WTC11 (cell line): ENCODE results near the gene TBC1D23. TPM values are rescaled to one million over a fixed set of nuclear protein-coding genes. Genes with fewer than 3 reads are reported as not detected.

Source experiments
- ATAC-seq: fragments of 200-7000 bp; cut with Tn5 transposase; 2 replicates; pipeline ENCODE4 v1.10.0; 2021; ENCODE audit warnings: mild to moderate bottlenecking, moderate library complexity
- CTCF ChIA-PET: fragments of 300-600 bp; sonication (Branson Sonifier 250); formaldehyde crosslinking; loops from one replicate; lab custom pipeline; 2021; ENCODE audit warnings: antibody characterized with exemption; lab: Charles Lee
- POLR2A ChIA-PET: fragments of 350-600 bp; sonication (Branson Sonifier 250); formaldehyde crosslinking; loops from one replicate; lab custom pipeline; 2021; ENCODE audit warnings: antibody characterized with exemption; lab: Charles Lee
- DNase-seq: peaks from one replicate; pipeline ENCODE4 v3.0.0; 2021; ENCODE audit warnings: low spot score
- H3K27ac Mint-ChIP-seq: 2 replicates; pipeline ENCODE4 v1.8.0; 2021; ENCODE audit warnings: mixed read lengths
- H3K27me3 Mint-ChIP-seq: 2 replicates; pipeline ENCODE4 v1.8.0; 2021; ENCODE audit warnings: low read depth, mild to moderate bottlenecking, moderate library complexity, mixed read lengths
- H3K36me3 Mint-ChIP-seq: 2 replicates; pipeline ENCODE4 v1.8.0; 2021; ENCODE audit warnings: mixed read lengths
- H3K4me1 Mint-ChIP-seq: 2 replicates; pipeline ENCODE4 v1.8.0; 2022; ENCODE audit warnings: mixed read lengths
- H3K4me3 Mint-ChIP-seq: 2 replicates; pipeline ENCODE4 v1.8.0; 2021; ENCODE audit warnings: mild to moderate bottlenecking, moderate library complexity, mixed read lengths
- H3K9me3 Mint-ChIP-seq: 2 replicates; pipeline ENCODE4 v1.8.0; 2021; ENCODE audit warnings: mixed read lengths
- CTCF ChIP-seq: fragments of 200-600 bp; IDR thresholded peaks from 2 replicates; pipeline ENCODE4 v1.8.0; 2022; ENCODE audit warnings: antibody characterized with exemption
- ETV6 ChIP-seq: sonication (generic); formaldehyde crosslinking; IDR thresholded peaks from 2 replicates; pipeline ENCODE4 v1.8.1; 2022; ENCODE audit warnings: mild to moderate bottlenecking, missing genetic modification reagents
- FOXJ3 ChIP-seq: sonication (generic); formaldehyde crosslinking; IDR thresholded peaks from 2 replicates; pipeline ENCODE4 v1.9.0; 2021; ENCODE audit warnings: missing genetic modification reagents, mild to moderate bottlenecking, borderline replicate concordance
- FOXK1 ChIP-seq: sonication (generic); formaldehyde crosslinking; IDR thresholded peaks from 2 replicates; pipeline ENCODE4 v1.8.0; 2022; ENCODE audit warnings: mild to moderate bottlenecking, moderate library complexity, missing genetic modification reagents
- GABPB1 ChIP-seq: sonication (generic); formaldehyde crosslinking; IDR thresholded peaks from 2 replicates; pipeline ENCODE4 v1.8.1; 2023; ENCODE audit warnings: mild to moderate bottlenecking, missing genetic modification reagents
- GTF2I ChIP-seq: fragments of 250-450 bp; sonication (Bioruptor Pico); conservative IDR thresholded peaks from 2 replicates; pipeline ENCODE4 v1.4.0; 2021; ENCODE audit warnings: mild to moderate bottlenecking
- KAT7 ChIP-seq: sonication (generic); formaldehyde crosslinking; IDR thresholded peaks from 2 replicates; pipeline ENCODE4 v1.8.1; 2023; ENCODE audit warnings: missing genetic modification reagents, mild to moderate bottlenecking, borderline replicate concordance
- NFATC4 ChIP-seq: fragments of 250-450 bp; sonication (Bioruptor Pico); IDR thresholded peaks from 2 replicates; pipeline ENCODE4 v1.9.0; 2021; ENCODE audit warnings: mild to moderate bottlenecking
- NR1H2 ChIP-seq: sonication (generic); formaldehyde crosslinking; IDR thresholded peaks from 2 replicates; pipeline ENCODE4 v1.9.0; 2021; ENCODE audit warnings: mild to moderate bottlenecking, moderate library complexity, missing genetic modification reagents
- NR3C1 ChIP-seq: sonication (generic); formaldehyde crosslinking; conservative IDR thresholded peaks from 2 replicates; pipeline ENCODE4 v1.8.1; 2023; ENCODE audit warnings: low read depth, mild to moderate bottlenecking, missing genetic modification reagents
- PRRX2 ChIP-seq: fragments of 250-450 bp; sonication (Bioruptor Pico); IDR thresholded peaks from 2 replicates; pipeline ENCODE4 v1.8.0; 2021; ENCODE audit warnings: mild to moderate bottlenecking
- STAT6 ChIP-seq: sonication (generic); formaldehyde crosslinking; conservative IDR thresholded peaks from 2 replicates; pipeline ENCODE4 v1.8.1; 2023; ENCODE audit warnings: mild to moderate bottlenecking, low read depth, missing genetic modification reagents, moderate library complexity
- TEAD4 ChIP-seq: sonication (generic); formaldehyde crosslinking; IDR thresholded peaks from 2 replicates; pipeline ENCODE4 v1.8.0; 2022; ENCODE audit warnings: mild to moderate bottlenecking, missing genetic modification reagents
- ZBTB21 ChIP-seq: sonication (generic); formaldehyde crosslinking; IDR thresholded peaks from 2 replicates; pipeline ENCODE4 v1.8.1; 2023; ENCODE audit warnings: mild to moderate bottlenecking, missing genetic modification reagents, borderline replicate concordance
- ZNF138 ChIP-seq: sonication (generic); formaldehyde crosslinking; conservative IDR thresholded peaks from 2 replicates; pipeline ENCODE4 v1.8.1; 2022; ENCODE audit warnings: mild to moderate bottlenecking, moderate library complexity, missing genetic modification reagents
- ZNF396 ChIP-seq: fragments of 250-450 bp; sonication (Bioruptor Pico); IDR thresholded peaks from 2 replicates; pipeline ENCODE4 v1.8.0; 2021; ENCODE audit warnings: mild to moderate bottlenecking, moderate library complexity, borderline replicate concordance
- total RNA-seq: library from RNA; stranded (reverse); gene quantifications from 3 replicates; pipeline ENCODE4 v1.2.3, GENCODE V29; 2021
- TF ChIP-seq, protein P1 (sequence below): sonication (generic); formaldehyde crosslinking; IDR thresholded peaks from 2 replicates; pipeline ENCODE4 v1.8.0; 2022; ENCODE audit warnings: mild to moderate bottlenecking, missing genetic modification reagents
- TF ChIP-seq, protein P2 (sequence below): sonication (generic); formaldehyde crosslinking; IDR thresholded peaks from 2 replicates; pipeline ENCODE4 v1.8.0; 2022; ENCODE audit warnings: missing genetic modification reagents
- TF ChIP-seq, protein P3 (sequence below): sonication (generic); formaldehyde crosslinking; IDR thresholded peaks from 2 replicates; pipeline ENCODE4 v1.8.1; 2023; ENCODE audit warnings: mild to moderate bottlenecking, missing genetic modification reagents

Gene TBC1D23
- total RNA-seq, 1 experiment from 2014 or later = 73.6 TPM

DNA sequence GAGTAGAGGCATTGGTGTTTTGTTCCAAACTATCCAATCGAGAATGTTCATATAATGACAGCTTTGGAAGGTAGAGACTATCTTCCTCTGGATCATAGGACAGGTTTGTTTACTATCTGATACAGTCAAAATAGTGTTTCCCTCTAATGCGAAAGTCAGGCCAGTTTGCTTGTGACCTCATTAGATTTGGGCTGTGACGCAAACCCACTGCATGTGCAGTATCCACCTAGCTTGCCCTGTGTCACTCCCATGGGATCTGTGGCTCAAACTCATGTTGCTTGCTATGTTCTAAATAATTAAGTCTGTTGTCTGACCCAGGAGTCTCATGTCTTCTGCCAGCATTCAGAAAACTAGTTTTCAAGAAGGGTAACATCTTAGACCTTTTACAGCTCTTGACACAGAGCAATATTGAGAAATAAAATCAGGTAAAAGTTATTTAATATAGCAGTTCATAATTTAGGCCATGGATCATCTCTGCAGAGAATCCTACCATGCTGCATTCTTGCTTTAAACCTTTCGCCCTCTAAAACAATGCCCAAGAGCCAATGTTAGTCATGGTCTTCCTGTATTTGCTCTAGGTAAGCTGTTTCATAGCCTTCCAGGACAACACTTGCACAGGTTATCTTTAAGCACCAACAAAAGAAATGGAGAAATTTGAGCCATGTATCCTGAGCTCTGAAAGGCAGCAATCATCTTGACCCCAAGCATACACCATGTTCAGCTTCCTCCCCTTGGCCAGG is 100.1 kb downstream of the TBC1D23 start:
- ATAC-seq (no peak), DNase-seq (no peak)
- ChIA-PET CTCF (interaction anchor here (1.6 kb wide), 1 partner anchor 529 kb away, joined by 3 read pairs; no protein-coding TSS in a partner anchor), POLR2A (no interaction called here)
- Mint-ChIP-seq H3K27ac (no peak overlapping the region), H3K36me3 (peaks cover 45% of the 10 kb centered on the region), H3K4me1 (no peaks in the 10 kb centered on the region), H3K4me3 (no peak overlapping the region), H3K9me3 (peaks cover 9% of the 10 kb centered on the region), H3K27me3 (no peaks in the 10 kb centered on the region)
- TF ChIP-seq ZNF138 (CRISPR knock-in tag) = no peak

DNA sequence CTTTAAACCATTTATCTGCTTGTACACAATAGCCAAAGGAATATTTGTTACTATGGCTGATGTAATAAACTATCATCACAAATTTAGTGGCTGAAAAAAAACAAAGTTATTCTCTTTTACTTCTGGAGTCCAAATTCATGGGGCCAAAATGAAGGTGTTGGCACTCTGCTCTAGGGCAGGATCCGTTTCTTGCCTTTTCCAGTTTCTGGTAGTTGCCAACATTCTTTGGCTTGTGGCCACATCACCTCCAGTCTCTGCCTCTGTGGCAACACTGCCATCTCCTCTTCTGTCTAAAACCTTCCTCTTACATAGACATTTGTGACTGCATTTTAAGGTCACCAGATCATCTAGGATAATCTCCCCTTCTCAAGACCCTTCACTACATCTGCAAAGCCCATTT is 101.1 kb downstream of the TBC1D23 start:
- H3K9me3 Mint-ChIP-seq = peaks cover 9% of the 10 kb centered on the region
- H3K36me3 Mint-ChIP-seq = peaks cover 48% of the 10 kb centered on the region
- ATAC-seq = no peak
- ChIA-PET CTCF (no interaction called here), POLR2A (no interaction called here)
- DNase-seq = no peak
- H3K4me3 Mint-ChIP-seq = no peak overlapping the region
- H3K4me1 Mint-ChIP-seq = no peaks in the 10 kb centered on the region
- TF ChIP-seq ZBTB21 (CRISPR knock-in tag) (no peak), NFATC4 (CRISPR knock-in tag) (no peak), NR3C1 (no peak), CTCF (no peak), GABPB1 (CRISPR knock-in tag) (no peak), TEAD4 (no peak), FOXK1 (CRISPR knock-in tag) (no peak), KAT7 (no peak), PRRX2 (CRISPR knock-in tag) (no peak), NR1H2 (CRISPR knock-in tag) (no peak)
- TF ChIP-seq, protein P1, sequence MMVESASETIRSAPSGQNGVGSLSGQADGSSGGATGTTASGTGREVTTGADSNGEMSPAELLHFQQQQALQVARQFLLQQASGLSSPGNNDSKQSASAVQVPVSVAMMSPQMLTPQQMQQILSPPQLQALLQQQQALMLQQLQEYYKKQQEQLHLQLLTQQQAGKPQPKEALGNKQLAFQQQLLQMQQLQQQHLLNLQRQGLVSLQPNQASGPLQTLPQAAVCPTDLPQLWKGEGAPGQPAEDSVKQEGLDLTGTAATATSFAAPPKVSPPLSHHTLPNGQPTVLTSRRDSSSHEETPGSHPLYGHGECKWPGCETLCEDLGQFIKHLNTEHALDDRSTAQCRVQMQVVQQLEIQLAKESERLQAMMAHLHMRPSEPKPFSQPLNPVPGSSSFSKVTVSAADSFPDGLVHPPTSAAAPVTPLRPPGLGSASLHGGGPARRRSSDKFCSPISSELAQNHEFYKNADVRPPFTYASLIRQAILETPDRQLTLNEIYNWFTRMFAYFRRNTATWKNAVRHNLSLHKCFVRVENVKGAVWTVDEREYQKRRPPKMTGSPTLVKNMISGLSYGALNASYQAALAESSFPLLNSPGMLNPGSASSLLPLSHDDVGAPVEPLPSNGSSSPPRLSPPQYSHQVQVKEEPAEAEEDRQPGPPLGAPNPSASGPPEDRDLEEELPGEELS (CRISPR knock-in tag) = no peak
- TF ChIP-seq, protein P2, sequence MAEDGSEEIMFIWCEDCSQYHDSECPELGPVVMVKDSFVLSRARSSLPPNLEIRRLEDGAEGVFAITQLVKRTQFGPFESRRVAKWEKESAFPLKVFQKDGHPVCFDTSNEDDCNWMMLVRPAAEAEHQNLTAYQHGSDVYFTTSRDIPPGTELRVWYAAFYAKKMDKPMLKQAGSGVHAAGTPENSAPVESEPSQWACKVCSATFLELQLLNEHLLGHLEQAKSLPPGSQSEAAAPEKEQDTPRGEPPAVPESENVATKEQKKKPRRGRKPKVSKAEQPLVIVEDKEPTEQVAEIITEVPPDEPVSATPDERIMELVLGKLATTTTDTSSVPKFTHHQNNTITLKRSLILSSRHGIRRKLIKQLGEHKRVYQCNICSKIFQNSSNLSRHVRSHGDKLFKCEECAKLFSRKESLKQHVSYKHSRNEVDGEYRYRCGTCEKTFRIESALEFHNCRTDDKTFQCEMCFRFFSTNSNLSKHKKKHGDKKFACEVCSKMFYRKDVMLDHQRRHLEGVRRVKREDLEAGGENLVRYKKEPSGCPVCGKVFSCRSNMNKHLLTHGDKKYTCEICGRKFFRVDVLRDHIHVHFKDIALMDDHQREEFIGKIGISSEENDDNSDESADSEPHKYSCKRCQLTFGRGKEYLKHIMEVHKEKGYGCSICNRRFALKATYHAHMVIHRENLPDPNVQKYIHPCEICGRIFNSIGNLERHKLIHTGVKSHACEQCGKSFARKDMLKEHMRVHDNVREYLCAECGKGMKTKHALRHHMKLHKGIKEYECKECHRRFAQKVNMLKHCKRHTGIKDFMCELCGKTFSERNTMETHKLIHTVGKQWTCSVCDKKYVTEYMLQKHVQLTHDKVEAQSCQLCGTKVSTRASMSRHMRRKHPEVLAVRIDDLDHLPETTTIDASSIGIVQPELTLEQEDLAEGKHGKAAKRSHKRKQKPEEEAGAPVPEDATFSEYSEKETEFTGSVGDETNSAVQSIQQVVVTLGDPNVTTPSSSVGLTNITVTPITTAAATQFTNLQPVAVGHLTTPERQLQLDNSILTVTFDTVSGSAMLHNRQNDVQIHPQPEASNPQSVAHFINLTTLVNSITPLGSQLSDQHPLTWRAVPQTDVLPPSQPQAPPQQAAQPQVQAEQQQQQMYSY (CRISPR knock-in tag) = no peak
- no peaks in the 10 kb centered on the region for H3K27me3 Mint-ChIP-seq
- H3K27ac Mint-ChIP-seq = no peak overlapping the region

DNA sequence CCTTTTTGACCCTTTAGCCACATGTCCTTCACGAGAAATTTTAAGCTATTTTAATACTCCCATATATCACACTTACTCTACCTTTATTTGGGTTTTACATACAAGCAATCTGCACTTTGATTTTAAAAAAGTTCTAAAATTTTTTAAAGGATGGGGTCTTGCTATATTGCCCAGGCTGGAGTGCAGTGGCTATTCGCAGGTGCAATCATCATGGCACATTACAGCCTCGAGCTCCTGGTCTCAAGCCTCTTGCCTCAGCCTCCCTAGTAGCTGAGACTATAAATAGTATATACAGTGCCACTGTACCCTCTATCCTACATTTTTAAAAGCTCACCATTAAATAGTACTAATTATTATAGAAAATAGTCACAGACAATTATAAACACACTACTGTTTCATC is 103.6 kb downstream of the TBC1D23 start:
- ChIA-PET POLR2A (interaction anchor here (1.1 kb wide), 1 partner anchor 29 kb away, joined by 3 read pairs; no protein-coding TSS in a partner anchor), CTCF (interaction anchor here (0.5 kb wide), 1 partner anchor 533 kb away, joined by 3 read pairs; no protein-coding TSS in a partner anchor)
- Mint-ChIP-seq H3K4me1 (no peaks in the 10 kb centered on the region), H3K9me3 (peaks cover 9% of the 10 kb centered on the region), H3K4me3 (no peak overlapping the region), H3K27ac (no peak overlapping the region), H3K27me3 (no peaks in the 10 kb centered on the region), H3K36me3 (peaks cover 56% of the 10 kb centered on the region)
- DNase-seq (no peak), ATAC-seq (no peak)
- no peak for TF ChIP-seq KAT7
- no peak for TF ChIP-seq GTF2I (CRISPR knock-in tag)
- TF ChIP-seq GABPB1 (CRISPR knock-in tag) = no peak
- no peak for TF ChIP-seq ETV6 (CRISPR knock-in tag)
- TF ChIP-seq, protein P3, sequence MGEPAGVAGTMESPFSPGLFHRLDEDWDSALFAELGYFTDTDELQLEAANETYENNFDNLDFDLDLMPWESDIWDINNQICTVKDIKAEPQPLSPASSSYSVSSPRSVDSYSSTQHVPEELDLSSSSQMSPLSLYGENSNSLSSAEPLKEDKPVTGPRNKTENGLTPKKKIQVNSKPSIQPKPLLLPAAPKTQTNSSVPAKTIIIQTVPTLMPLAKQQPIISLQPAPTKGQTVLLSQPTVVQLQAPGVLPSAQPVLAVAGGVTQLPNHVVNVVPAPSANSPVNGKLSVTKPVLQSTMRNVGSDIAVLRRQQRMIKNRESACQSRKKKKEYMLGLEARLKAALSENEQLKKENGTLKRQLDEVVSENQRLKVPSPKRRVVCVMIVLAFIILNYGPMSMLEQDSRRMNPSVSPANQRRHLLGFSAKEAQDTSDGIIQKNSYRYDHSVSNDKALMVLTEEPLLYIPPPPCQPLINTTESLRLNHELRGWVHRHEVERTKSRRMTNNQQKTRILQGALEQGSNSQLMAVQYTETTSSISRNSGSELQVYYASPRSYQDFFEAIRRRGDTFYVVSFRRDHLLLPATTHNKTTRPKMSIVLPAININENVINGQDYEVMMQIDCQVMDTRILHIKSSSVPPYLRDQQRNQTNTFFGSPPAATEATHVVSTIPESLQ = no peak
- TF ChIP-seq ZNF396 (CRISPR knock-in tag) = no peak
- TF ChIP-seq STAT6 (CRISPR knock-in tag) = no peak
- TF ChIP-seq FOXJ3 (CRISPR knock-in tag) = no peak
